Suppressor macrophage treated with lipopolysaccharide for 1 hour (primary cell): ENCODE results near the gene NETO1.
A peak's percentile ranks its signal among the peaks of the same experiment; 100 is the strongest.

Experiments
- DNase-seq, 3 donors: peaks; one replicate each; pipeline ENCODE4 v3.0.0-alpha.2; 2020 to 2022

Gene NETO1

GRCh38 chr18:72867746-72868584, at the start of gene NETO1:
NETO1 (minus strand) TSS chr18:72867987; CDS start chr18:72867291, 696 bp downstream.
- no peak for DNase-seq

GRCh38 chr18:72910045-72910444, 42.3 kb upstream of the NETO1 start:
- no peak for DNase-seq

- no peak for DNase-seq
Measured at GRCh38 chr18:72908181-72908580, 40.4 kb upstream of the NETO1 start.

GRCh38 chr18:72903033-72903432, 35.2 kb upstream of the NETO1 start:
- DNase-seq, result no peak

- DNase-seq, result no peak
Measured at GRCh38 chr18:72899338-72899737, 31.6 kb upstream of the NETO1 start.

GRCh38 chr18:72898870-72899269, 31.1 kb upstream of the NETO1 start:
- no peak for DNase-seq

- peak; percentile 6 to 42 (median 8) for DNase-seq
Measured at GRCh38 chr18:72895548-72895947, 27.8 kb upstream of the NETO1 start.

GRCh38 chr18:72878561-72878960, 10.8 kb upstream of the NETO1 start:
- DNase-seq, result no peak

GRCh38 chr18:72878143-72878542, 10.4 kb upstream of the NETO1 start:
- DNase-seq, result no peak

GRCh38 chr18:72871091-72871490, 3.3 kb upstream of the NETO1 start:
- no peak for DNase-seq

- DNase-seq, result no peak
Measured at GRCh38 chr18:72869226-72870185, 1.7 kb upstream of the NETO1 start.

GRCh38 chr18:72868585-72869225, 918 bp upstream of the NETO1 start:
- no peak for DNase-seq

- DNase-seq, result no peak
Measured at GRCh38 chr18:72866901-72867745, 664 bp downstream of the NETO1 start.

GRCh38 chr18:72866442-72866900, 1.3 kb downstream of the NETO1 start:
- no peak for DNase-seq

GRCh38 chr18:72863754-72864153, 4.0 kb downstream of the NETO1 start:
- no peak for DNase-seq

GRCh38 chr18:72859088-72859487, 8.7 kb downstream of the NETO1 start:
- DNase-seq, result no peak

- DNase-seq, result no peak
Measured at GRCh38 chr18:72849671-72850070, 18.1 kb downstream of the NETO1 start.

- DNase-seq, result no peak
Measured at GRCh38 chr18:72848503-72849237, 19.1 kb downstream of the NETO1 start.

GRCh38 chr18:72847771-72848170, 20.0 kb downstream of the NETO1 start:
- no peak for DNase-seq

- no peak for DNase-seq
Measured at GRCh38 chr18:72846736-72847533, 20.9 kb downstream of the NETO1 start.
